Caco-2 (cell line): ENCODE results near the gene PLK1. TPM values are rescaled to one million over a fixed set of nuclear protein-coding genes. Genes with fewer than 3 reads are reported as not detected.
A peak's percentile ranks its signal among the peaks of the same experiment; 100 is the strongest.
"Not testable (repeated sequence)": the region's sequence is repeated elsewhere in the genome, so short reads cannot be mapped to it uniquely, and the experiment has no call there.

Source experiments
- BruUV-seq: library from RNA; stranded (reverse); fragments of 400-500 nt; replicated peaks from 2 replicates; lab custom pipeline; 2021; lab: Mats Ljungman, UMichigan
- CTCF ChIA-PET: fragments of 300-600 bp; sonication (Branson Sonifier 250); formaldehyde crosslinking; loops from one replicate; lab custom pipeline; 2022; ENCODE audit warnings: antibody characterized with exemption; lab: Charles Lee
- POLR2A ChIA-PET: fragments of 300-600 bp; sonication (Branson Sonifier 250); formaldehyde crosslinking; loops from one replicate; lab custom pipeline; 2022; ENCODE audit warnings: antibody characterized with exemption; lab: Charles Lee
- DNase-seq, 2 experiments: peaks; one replicate each; pipeline versions ENCODE4 v3.0.0 to v3.0.0-alpha.2; 2020 to 2022
- H3K27me3 ChIP-seq: replicated peaks from 2 replicates; pipeline ENCODE4 v1.6.0; 2011; ENCODE audit warnings: low read length; ENCODE audit not compliant: control insufficient read depth, insufficient read depth
- H3K36me3 ChIP-seq: 2 replicates; pipeline ENCODE4 v1.5.1; 2011; ENCODE audit warnings: low read length; ENCODE audit not compliant: control insufficient read depth, insufficient read depth
- H3K4me1 ChIP-seq: fragments of 250-450 bp; sonication (Bioruptor Pico); 2 replicates; pipeline ENCODE4 v1.5.1; 2020; ENCODE audit warnings: mild to moderate bottlenecking
- H3K4me3 ChIP-seq: 2 replicates; pipeline ENCODE4 v1.5.1; 2011; ENCODE audit warnings: low read depth, mild to moderate bottlenecking, control low read depth, low read length
- H3K9me3 ChIP-seq: fragments of 250-450 bp; sonication (Bioruptor Pico); 2 replicates; pipeline ENCODE4 v1.5.1; 2020; ENCODE audit warnings: mild to moderate bottlenecking, moderate library complexity
- H3K27ac Mint-ChIP-seq: one replicate; pipeline ENCODE4 v1.8.0; 2022; ENCODE audit warnings: mixed read lengths; ENCODE audit not compliant: unreplicated experiment
- H3K27me3 Mint-ChIP-seq: one replicate; pipeline ENCODE4 v1.8.0; 2022; ENCODE audit warnings: mixed read lengths; ENCODE audit not compliant: insufficient read depth, unreplicated experiment
- H3K36me3 Mint-ChIP-seq: one replicate; pipeline ENCODE4 v1.8.0; 2022; ENCODE audit warnings: mild to moderate bottlenecking, mixed read lengths; ENCODE audit not compliant: insufficient read depth, unreplicated experiment
- H3K4me1 Mint-ChIP-seq: one replicate; pipeline ENCODE4 v1.8.0; 2022; ENCODE audit warnings: low read depth, mixed read lengths; ENCODE audit not compliant: unreplicated experiment
- H3K4me3 Mint-ChIP-seq: one replicate; pipeline ENCODE4 v1.8.0; 2022; ENCODE audit warnings: mild to moderate bottlenecking, moderate library complexity, mixed read lengths; ENCODE audit not compliant: unreplicated experiment
- H3K9me3 Mint-ChIP-seq: one replicate; pipeline ENCODE4 v1.8.0; 2022; ENCODE audit warnings: mixed read lengths; ENCODE audit not compliant: unreplicated experiment
- CTCF ChIP-seq, 2 experiments: fragments of 200-600 bp in 1 of 2; IDR thresholded peaks; 1 replicate in 1 of 2; 2 replicates in 1 of 2; pipeline versions ENCODE4 v1.5.1 to v1.8.0; 2011 to 2022; ENCODE audit warnings: antibody characterized with exemption in 1 of 2, control low read depth in 1 of 2, inconsistent platforms in 1 of 2, low read depth in 1 of 2, low read length in 1 of 2, mild to moderate bottlenecking in 1 of 2, moderate library complexity in 1 of 2; ENCODE audit not compliant: insufficient read depth in 1 of 2, severe bottlenecking in 1 of 2, unreplicated experiment in 1 of 2
- intact Hi-C: fragments of 100-400 bp; cut with micrococcal nuclease; formaldehyde crosslinking; loops from one replicate; pipeline ENCODE4 v1.10.0; 2022; ENCODE audit not compliant: unreplicated experiment
- total RNA-seq: library from RNA; stranded (reverse); gene quantifications from 2 replicates; pipeline ENCODE4 v1.2.3, GENCODE V29; 2022

The PLK1 gene
- total RNA-seq, 1 experiment from 2014 or later, result 114 TPM

GRCh38 chr16:23728112-23728477 is 49.4 kb downstream of the PLK1 start:
- POLR2A ChIA-PET, result no interaction called here
- intact Hi-C loops, result no loop called here
- no peak overlapping the region for H3K4me3 ChIP-seq
- DNase-seq, result no peak
- Mint-ChIP-seq H3K27me3 (no peaks in the 10 kb centered on the region), H3K4me3 (no peak overlapping the region), H3K4me1 (peaks cover 6% of the 10 kb centered on the region), H3K9me3 (peaks cover 4% of the 10 kb centered on the region), H3K36me3 (no peaks in the 10 kb centered on the region), H3K27ac (peak overlapping the region; percentile 37)
- no peaks in the 10 kb centered on the region for H3K36me3 ChIP-seq
- H3K27me3 ChIP-seq, result no peaks in the 10 kb centered on the region
- no peaks in the 10 kb centered on the region for H3K9me3 ChIP-seq
- BruUV-seq, result no TSS peak
- no peaks in the 10 kb centered on the region for H3K4me1 ChIP-seq
- CTCF ChIA-PET, result interaction anchor here (1.2 kb wide), 1 partner anchor 37 kb away, joined by 3 read pairs; no protein-coding TSS in a partner anchor
- TF ChIP-seq CTCF (IDR thresholded peaks at IDR 0.05; ENCODE audit: insufficient read depth in 1 of 2, low read depth in 1 of 2, low read length in 1 of 2, severe bottlenecking in 1 of 2, unreplicated experiment in 1 of 2), result no peak

DNA sequence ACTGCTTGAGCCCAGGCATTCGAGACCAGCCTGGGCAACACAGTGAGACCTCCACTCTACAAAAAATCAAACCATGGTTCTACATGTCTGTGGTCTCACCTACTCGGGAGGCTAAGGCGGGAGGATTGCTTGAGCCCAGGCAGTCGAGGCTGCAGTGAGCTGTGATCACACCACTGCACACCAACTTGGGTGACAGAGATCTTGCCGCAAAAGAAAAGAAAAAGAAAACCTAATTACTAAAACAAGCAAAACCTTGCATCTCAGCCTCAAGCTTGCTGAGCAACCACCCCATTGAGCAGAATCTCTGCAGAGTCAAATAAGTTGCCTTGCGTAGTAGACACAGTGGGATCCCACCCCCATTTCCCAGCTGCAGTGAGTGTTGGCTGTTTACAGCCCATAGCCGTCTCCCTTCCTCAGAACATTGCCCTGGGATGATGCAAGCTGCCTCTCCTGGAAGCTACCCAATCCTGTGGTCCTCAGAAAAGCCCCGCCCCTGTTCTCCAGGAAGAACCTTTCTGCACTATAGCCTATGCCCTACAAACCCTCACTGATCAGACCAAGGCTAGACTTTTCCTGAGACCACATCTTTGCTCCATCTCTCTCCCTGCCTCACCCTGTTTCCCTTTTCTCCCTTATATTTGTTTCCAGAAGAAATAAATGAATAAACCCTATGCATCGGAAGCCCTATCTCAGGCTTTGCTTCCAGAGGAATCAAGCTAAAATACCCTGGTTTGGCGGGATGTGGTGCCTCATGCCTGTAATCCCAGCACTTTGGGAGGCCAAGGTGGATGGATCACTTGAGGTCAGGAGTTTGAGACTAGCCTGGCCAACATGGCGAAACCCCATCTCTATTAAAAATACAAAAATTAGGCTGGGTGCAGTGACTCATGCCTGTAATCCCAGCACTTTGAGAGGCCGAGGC is 51.1 kb downstream of the PLK1 start:
- Histone ChIP-seq H3K4me3 (no peak overlapping the region), H3K36me3 (no peaks in the 10 kb centered on the region), H3K9me3 (no peaks in the 10 kb centered on the region), H3K4me1 (no peaks in the 10 kb centered on the region), H3K27me3 (no peaks in the 10 kb centered on the region)
- no peak for TF ChIP-seq CTCF (IDR thresholded peaks at IDR 0.05; ENCODE audit: insufficient read depth in 1 of 2, low read depth in 1 of 2, low read length in 1 of 2, severe bottlenecking in 1 of 2, unreplicated experiment in 1 of 2)
- Mint-ChIP-seq H3K36me3 (no peaks in the 10 kb centered on the region), H3K4me1 (peaks cover 6% of the 10 kb centered on the region), H3K9me3 (no peaks in the 10 kb centered on the region), H3K27ac (no peak overlapping the region), H3K4me3 (no peak overlapping the region), H3K27me3 (no peaks in the 10 kb centered on the region)
- intact Hi-C loops, result no loop called here
- POLR2A ChIA-PET, result no interaction called here
- CTCF ChIA-PET, result no interaction called here
- no TSS peak for BruUV-seq
- DNase-seq, result peak; percentile 30 to 56

- intact Hi-C loops, result no loop called here
- H3K9me3 Mint-ChIP-seq, result no peaks in the 10 kb centered on the region
Measured at GRCh38 chr16:23734176-23734893, 55.6 kb downstream of the PLK1 start.

DNA sequence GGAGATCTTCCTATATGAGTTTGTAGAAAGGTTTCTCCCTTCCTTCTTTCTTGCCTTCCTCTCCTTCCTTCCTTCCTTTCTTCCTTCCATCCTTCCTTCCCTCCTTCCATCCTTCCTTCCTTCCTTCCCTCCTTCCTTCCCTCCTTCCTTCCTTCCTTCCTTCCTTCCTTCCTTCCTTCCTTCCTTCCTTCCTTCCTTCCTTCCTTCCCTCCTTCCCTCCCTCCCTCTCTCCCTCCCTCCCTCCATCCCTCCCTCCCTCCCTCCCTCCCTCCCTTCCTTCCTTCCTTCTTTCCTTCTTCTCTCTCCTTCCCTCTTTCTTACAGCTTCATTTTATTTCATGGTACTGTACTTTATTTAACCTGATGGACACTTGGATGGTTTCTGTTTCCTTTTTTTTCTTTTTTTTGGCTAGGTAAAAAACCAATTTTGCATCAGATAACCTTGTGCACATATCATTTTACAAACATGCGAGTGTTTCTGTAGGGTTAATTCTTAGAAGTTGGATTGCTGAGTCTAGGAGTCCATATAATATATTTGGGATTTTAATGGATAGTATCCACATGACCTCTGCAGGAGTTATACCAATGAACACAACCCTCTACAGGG is 58.8 kb downstream of the PLK1 start:
- H3K9me3 Mint-ChIP-seq, POLR2A ChIA-PET, H3K4me3 Mint-ChIP-seq, H3K9me3 ChIP-seq, H3K4me1 ChIP-seq, H3K27me3 ChIP-seq, BruUV-seq, DNase-seq, intact Hi-C loops, CTCF ChIA-PET, H3K27ac Mint-ChIP-seq, H3K36me3 Mint-ChIP-seq, H3K36me3 ChIP-seq, H3K4me1 Mint-ChIP-seq, H3K4me3 ChIP-seq, H3K27me3 Mint-ChIP-seq: not testable (repeated sequence)

More at GRCh38 chr16:23734176-23734893, 55.6 kb downstream of the PLK1 start:
- Histone ChIP-seq H3K4me3 (no peak overlapping the region), H3K36me3 (no peaks in the 10 kb centered on the region), H3K9me3 (no peaks in the 10 kb centered on the region), H3K4me1 (no peaks in the 10 kb centered on the region), H3K27me3 (no peaks in the 10 kb centered on the region)
- H3K36me3 Mint-ChIP-seq, result no peaks in the 10 kb centered on the region
- H3K4me3 Mint-ChIP-seq, result no peak overlapping the region
- ChIA-PET POLR2A (no interaction called here), CTCF (interaction anchor here (0.6 kb wide), 1 partner anchor 53 kb away, joined by 3 read pairs; no protein-coding TSS in a partner anchor)
- TF ChIP-seq CTCF (IDR thresholded peaks at IDR 0.05; ENCODE audit: insufficient read depth in 1 of 2, low read depth in 1 of 2, low read length in 1 of 2, severe bottlenecking in 1 of 2, unreplicated experiment in 1 of 2), result no peak
- H3K27ac Mint-ChIP-seq, result no peak overlapping the region
- H3K27me3 Mint-ChIP-seq, result peaks cover 2% of the 10 kb centered on the region
- no peak for DNase-seq
- no peaks in the 10 kb centered on the region for H3K4me1 Mint-ChIP-seq
- no TSS peak for BruUV-seq
